DMS53 treated with DMSO at 0.1 percent for 48 hours (cell line): ENCODE results near the gene SEPSECS.

Experiments
- DNase-seq: peaks from one replicate; lab custom pipeline; 2025; ENCODE audit not compliant: unreplicated experiment; lab: John Stamatoyannopoulos, UW

SEPSECS gene

DNA sequence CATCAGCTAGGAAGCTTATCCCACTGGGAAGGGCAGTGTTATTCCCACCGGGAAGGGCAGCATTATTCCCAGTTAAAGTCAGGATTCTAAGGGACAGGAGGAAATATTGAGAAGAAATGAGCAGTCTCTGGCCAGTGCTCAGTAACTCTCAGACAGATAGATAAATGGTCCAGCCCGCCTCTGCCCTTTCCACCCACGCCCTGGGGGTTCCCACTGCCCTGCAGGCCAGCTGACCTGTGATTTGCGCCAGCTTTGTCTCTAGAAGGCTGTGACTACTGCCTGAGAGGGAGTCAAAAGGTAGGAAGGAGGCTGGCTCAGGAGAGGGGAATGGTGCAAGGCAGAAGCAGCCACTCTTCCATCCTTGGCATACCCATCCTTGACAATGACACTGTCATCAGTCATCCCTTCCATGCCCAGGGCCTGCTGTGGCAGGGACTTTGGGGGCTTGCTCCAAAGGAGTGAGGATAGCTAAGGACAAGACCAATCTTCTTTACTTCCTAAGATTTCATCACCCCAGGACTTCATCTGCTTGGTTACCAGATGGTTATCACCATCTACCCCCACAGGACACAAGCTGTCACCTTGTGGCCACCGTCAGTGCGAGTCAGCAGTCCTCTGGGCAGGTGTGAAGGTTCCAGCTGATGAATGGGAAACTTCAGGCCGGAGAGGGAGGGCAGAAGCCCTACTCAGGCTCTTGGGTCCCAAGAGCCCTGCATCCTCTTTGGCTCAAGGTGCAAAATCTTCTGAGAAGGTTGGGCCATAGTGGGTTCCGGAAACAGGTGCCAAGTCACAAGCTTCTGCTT, 49.5 kb downstream of the SEPSECS start:
- no peak for DNase-seq

- DNase-seq, result no peak
These were observed 50.7 kb downstream of the SEPSECS start for GRCh38 chr4:25109511-25109910.

DNA sequence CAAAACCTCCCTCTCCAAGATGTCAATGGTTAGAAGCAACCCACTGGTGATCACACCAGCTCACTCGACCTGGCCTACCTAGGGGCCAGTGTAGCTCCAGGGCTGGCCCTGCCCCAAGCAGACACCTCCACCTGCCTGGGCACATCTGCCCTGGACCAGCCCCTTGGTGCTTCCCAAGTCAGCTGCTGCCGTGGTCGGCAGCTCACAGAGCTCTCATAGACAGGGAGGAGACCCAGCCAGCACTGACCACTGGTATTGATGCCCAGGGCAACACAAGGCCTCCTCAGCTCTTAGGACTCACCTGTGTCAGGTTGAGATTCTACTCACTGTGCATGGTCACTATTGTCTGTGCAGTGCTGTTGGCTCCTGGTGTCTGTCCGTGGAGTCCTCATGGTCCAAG, 51.7 kb downstream of the SEPSECS start:
- no peak for DNase-seq

GRCh38 chr4:25107827-25108516, 52.3 kb downstream of the SEPSECS start:
- DNase-seq, result peak; percentile 79

GRCh38 chr4:25106363-25107151, 53.7 kb downstream of the SEPSECS start:
- DNase-seq, result no peak

DNA sequence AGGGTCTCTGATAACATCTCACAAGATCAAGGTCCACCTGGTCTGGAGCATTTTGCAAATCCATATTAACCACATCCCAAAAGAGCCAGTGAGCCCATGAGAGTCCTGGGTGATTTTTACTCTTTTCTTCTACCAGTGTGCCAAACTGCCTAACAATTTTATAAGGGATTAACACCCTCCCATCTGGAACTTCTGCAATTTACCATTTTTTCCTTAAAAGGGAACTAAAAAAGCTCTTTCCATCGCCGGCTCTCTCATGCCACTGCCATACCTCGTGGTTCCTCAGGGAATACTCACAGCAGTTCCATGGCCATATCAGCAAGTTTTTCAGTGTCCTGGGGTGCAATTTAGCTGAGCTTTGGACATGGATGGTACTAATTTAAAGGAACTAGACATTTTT, 55.7 kb downstream of the SEPSECS start:
- no peak for DNase-seq

- no peak for DNase-seq
These were observed 56.8 kb downstream of the SEPSECS start for GRCh38 chr4:25103418-25103817.

GRCh38 chr4:25101836-25102235, 58.4 kb downstream of the SEPSECS start:
- no peak for DNase-seq

DNA sequence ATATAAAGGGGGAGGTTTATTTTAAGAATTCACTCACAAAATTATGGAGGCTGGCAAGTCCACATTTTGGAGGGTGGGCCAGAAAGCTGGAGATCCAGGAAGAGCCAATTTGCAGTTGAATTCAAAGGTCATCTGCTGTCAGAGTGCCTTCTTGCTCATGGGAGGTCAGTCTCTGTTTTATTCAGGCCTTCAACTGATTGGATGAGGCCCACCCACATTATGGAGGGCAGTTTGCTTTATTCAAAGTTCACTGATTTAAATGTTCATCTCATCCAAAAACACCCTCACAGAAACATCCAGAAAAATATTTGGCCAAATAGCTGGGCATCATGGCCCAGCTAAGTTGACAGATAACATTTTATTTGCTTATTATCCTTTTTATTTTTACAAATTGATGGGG, 59.5 kb downstream of the SEPSECS start:
- DNase-seq, result no peak

DNA sequence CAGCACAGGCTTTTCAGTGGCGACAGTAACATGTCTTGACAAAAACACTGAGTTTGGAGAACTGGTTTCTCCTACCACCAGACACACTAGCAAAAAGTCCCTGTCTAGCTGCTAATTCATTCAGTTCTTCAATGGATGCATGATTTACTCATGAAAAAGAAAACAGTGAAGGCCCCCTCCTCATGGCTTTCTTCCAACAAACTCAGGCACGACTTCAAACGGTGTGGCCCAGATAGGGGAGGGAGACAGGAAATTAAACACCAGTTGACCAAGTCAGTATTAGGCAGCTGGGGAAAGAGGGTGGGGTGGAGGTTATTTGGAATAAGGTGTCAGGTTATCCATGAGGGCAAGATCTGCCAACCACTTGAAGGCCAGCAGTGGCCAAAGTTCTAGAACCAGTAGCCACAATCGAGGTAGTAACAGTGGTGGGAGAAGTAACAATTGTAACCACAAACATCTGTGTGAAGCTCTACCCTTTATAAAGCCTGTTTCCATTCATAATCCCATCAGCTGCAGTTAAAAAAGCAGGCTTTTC, 60.2 kb downstream of the SEPSECS start:
- no peak for DNase-seq

GRCh38 chr4:25098964-25099891, 61.0 kb downstream of the SEPSECS start:
- no peak for DNase-seq

DNA sequence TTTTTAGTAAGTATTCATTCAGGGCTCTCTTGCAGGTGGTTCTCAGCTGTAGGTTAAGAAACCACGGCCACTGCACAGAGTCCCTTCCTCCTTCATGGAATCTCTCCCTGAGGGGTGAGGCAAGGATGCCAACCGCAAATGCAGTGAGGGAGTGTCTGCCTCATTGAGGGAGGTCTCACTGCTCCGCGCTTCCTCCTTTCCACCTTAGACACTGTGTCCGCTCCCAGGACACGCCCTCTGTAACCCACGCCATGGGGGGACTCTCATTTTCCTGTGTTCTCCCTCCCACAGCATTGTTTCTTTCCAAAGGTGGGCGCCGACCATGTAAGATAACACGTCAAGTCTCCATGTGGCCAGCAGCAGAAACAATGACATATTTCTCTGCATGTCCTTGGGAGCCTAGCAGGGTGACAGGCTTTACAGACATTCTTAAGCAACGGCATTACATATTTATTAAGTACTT, 63.2 kb downstream of the SEPSECS start:
- DNase-seq, result no peak

GRCh38 chr4:25096251-25096980, 63.8 kb downstream of the SEPSECS start:
- no peak for DNase-seq

GRCh38 chr4:25095837-25096236, 64.4 kb downstream of the SEPSECS start:
- no peak for DNase-seq

DNA sequence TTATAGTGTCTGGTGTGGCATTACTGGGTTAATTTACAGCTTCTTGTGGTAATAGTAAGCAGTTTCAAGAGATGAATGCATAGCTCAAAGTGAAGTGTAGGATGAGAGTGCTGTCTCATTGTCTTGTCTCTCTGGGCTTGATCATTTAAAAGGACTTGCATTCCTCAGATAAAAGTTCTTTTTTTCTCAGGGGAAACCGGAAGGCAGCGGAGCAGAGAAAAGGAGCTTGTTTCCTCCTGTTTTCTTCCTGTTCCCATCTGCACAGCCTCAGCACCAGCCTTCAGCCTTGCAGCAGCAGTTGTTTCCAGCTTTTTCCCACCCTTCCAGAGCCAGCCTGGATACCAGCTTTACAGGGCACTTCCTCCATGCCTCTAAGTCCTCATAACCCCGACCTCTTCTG, 68.1 kb downstream of the SEPSECS start:
- DNase-seq, result no peak

DNA sequence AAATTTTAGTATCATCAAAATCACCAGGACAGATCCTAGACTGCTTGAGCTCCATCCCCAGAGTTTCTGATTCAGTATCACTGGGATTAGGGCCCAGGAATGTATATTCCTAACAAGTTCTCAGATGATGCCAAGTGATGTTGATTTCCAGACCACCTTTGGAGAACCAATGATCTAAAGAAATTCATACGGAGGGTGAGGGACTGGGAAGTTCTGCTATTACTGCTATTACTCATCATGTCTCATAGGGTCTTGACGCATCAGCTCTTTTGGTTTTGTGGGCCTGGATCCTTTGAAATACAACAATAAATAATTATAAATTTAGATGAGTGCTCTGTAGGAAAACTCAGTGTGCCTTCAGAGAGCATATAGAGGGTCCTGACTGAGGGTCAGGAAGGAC, 69.7 kb downstream of the SEPSECS start:
- DNase-seq, result no peak

DNA sequence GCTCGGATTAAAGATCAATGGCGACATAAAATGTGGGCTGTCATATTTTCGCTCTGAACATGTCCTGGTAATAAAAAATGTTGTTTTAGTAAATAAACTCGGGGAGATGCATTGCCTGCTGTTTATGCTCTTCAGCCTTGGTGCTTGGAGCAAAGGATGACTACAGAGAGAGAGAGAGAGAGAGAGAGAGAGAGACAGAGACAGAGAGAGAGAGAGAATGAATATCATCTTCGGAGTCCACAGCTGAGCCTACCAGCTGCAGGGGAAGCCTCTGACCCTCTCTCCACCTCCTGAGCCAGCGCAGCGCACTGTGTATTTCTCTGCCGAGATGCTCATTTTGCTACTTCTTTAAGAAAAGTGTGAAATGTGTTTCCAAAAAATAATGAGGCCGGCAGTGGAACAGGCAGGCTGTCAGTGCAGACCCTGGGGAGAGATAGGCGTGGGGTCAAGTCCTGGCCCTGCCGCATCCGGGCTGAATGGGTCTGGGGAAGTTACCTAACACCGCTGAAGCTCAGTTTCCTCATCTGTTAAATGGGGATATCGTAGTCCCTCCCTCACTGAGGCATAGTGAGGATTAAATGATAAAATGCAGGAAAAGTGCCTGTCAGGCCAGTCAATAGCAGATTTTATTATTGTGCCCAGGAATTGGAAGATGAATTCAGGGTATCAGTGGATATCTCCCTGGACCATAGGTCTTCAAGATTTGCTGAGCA, 71.0 kb downstream of the SEPSECS start:
- DNase-seq, result no peak

GRCh38 chr4:25088093-25088952, 71.9 kb downstream of the SEPSECS start:
- no peak for DNase-seq
